Upper lobe of left lung (tissue), 6 donors: ENCODE data around the gene ADAT1. TPM values are rescaled to one million over a fixed set of nuclear protein-coding genes. Genes with fewer than 3 reads are reported as not detected.

Source experiments
- ATAC-seq, 2 donors: fragments of 200-7000 bp; cut with Tn5 transposase; one replicate each; pipeline ENCODE4 v1.9.1; 2022; ENCODE audit warnings: mild to moderate bottlenecking in 2 of 2, moderate library complexity in 2 of 2; ENCODE audit not compliant: low FRiP score in 2 of 2
- DNase-seq, 2 donors: peaks; one replicate each; pipeline ENCODE4 v3.0.0-alpha.2; 2019 to 2020
- H3K27ac ChIP-seq, 4 donors: fragments of 200-600 bp; sonication (generic); one replicate each; pipeline ENCODE4 v1.5.1; 2016 to 2019
- H3K27me3 ChIP-seq, 4 donors: fragments of 200-600 bp; sonication (generic); one replicate each; pipeline ENCODE4 v1.5.1; 2017 to 2019
- H3K36me3 ChIP-seq, 4 donors: fragments of 200-600 bp; sonication (generic); one replicate each; pipeline ENCODE4 v1.5.1; 2016 to 2019
- H3K4me1 ChIP-seq, 4 donors: fragments of 200-600 bp; sonication (generic); one replicate each; pipeline ENCODE4 v1.5.1; 2018 to 2019
- H3K4me3 ChIP-seq, 4 donors: fragments of 200-600 bp; sonication (generic); one replicate each; pipeline ENCODE4 v1.5.1; 2017 to 2019; ENCODE audit warnings: mild to moderate bottlenecking in 2 of 4, moderate library complexity in 1 of 4
- H3K9me3 ChIP-seq, 4 donors: fragments of 200-600 bp; sonication (generic); one replicate each; pipeline ENCODE4 v1.5.1; 2018 to 2019
- EP300 ChIP-seq, 4 donors: sonication (generic); formaldehyde crosslinking; IDR thresholded peaks; one replicate each; pipeline ENCODE4 v1.5.1; 2017; ENCODE audit warnings: antibody characterized with exemption in 4 of 4, control low read depth in 2 of 4
- POLR2A ChIP-seq, 4 donors: fragments of 450-650 bp; IDR thresholded peaks; one replicate each; pipeline ENCODE4 v1.5.1; 2016 to 2017; ENCODE audit warnings: antibody characterized with exemption in 4 of 4, mild to moderate bottlenecking in 2 of 4
- POLR2AphosphoS5 ChIP-seq, 2 donors: sonication (generic); formaldehyde crosslinking; IDR thresholded peaks; one replicate each; pipeline ENCODE4 v1.5.1; 2017; ENCODE audit warnings: antibody characterized with exemption in 2 of 2
- WGBS, 2 donors: methylation state at CpG; one replicate each; pipeline ENCODE4 v1.1.5; 2017 to 2018; 5-methylcytosine and 5-hydroxymethylcytosine counted together
- total RNA-seq, 6 donors: library from RNA; depleted of rRNA in 4 of 6; stranded (reverse); fragments of >200 nt in 4 of 6; gene quantifications; one replicate each; pipeline versions ENCODE4 v1.1.0 to v1.2.1, GENCODE V29; 2016 to 2021
- TF ChIP-seq, protein P1 (sequence below), 6 experiments: fragments of 450-650 bp in 4 of 6; fragments of 200-600 bp in 2 of 6; sonication (generic) in 2 of 6; IDR thresholded peaks; one replicate each; pipeline ENCODE4 v1.5.1; 2016 to 2019; ENCODE audit warnings: antibody characterized with exemption in 6 of 6
- donor health status: DM: no; HTN: no; CAD: no; lungs with moderate emphysema.
- donor health status: DM: no; HTN: yes; CAD: no; lungs with severe emphysema.

ADAT1 gene
- total RNA-seq, 6 donors from 2014 or later: 30.6 to 77.5 (median 46.7) TPM

- TF ChIP-seq POLR2A (IDR thresholded peaks at IDR 0.05): no peak
- TF ChIP-seq, protein P1, sequence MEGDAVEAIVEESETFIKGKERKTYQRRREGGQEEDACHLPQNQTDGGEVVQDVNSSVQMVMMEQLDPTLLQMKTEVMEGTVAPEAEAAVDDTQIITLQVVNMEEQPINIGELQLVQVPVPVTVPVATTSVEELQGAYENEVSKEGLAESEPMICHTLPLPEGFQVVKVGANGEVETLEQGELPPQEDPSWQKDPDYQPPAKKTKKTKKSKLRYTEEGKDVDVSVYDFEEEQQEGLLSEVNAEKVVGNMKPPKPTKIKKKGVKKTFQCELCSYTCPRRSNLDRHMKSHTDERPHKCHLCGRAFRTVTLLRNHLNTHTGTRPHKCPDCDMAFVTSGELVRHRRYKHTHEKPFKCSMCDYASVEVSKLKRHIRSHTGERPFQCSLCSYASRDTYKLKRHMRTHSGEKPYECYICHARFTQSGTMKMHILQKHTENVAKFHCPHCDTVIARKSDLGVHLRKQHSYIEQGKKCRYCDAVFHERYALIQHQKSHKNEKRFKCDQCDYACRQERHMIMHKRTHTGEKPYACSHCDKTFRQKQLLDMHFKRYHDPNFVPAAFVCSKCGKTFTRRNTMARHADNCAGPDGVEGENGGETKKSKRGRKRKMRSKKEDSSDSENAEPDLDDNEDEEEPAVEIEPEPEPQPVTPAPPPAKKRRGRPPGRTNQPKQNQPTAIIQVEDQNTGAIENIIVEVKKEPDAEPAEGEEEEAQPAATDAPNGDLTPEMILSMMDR (IDR thresholded peaks at IDR 0.05): no peak
- TF ChIP-seq POLR2AphosphoS5 (IDR thresholded peaks at IDR 0.05): no peak
- no peak for TF ChIP-seq EP300 (IDR thresholded peaks at IDR 0.05)
- WGBS, 2 donors: 96 to 99% methylated on average over 4 of the region's 4 CpGs
- peaks cover 31 to 62% (median 37%) of the 10 kb centered on the region in 4 donors for H3K36me3 ChIP-seq
Measured at GRCh38 chr16:75626806-75627205, 3.7 kb upstream of the ADAT1 start.

GRCh38 chr16:75624921-75625334 is 1.8 kb upstream of the ADAT1 start:
- 79 to 92% methylated on average over 4 of the region's 4 CpGs for WGBS, 2 donors
- no peak for DNase-seq
- Histone ChIP-seq H3K9me3 (no peaks in the 10 kb centered on the region), H3K4me1 (peaks cover 17 to 27% (median 23%) of the 10 kb centered on the region in 4 donors), H3K4me3 (no peak overlapping the region), H3K36me3 (peaks cover 14 to 43% (median 20%) of the 10 kb centered on the region in 4 donors), H3K27me3 (no peaks in the 10 kb centered on the region), H3K27ac (no peak overlapping the region)
- peak in 1 of 2 donors; percentile 27 for ATAC-seq
- TF ChIP-seq POLR2AphosphoS5 (IDR thresholded peaks at IDR 0.05): no peak
- TF ChIP-seq EP300 (IDR thresholded peaks at IDR 0.05): no peak
- TF ChIP-seq POLR2A (IDR thresholded peaks at IDR 0.05): no peak
- TF ChIP-seq, protein P1 (IDR thresholded peaks at IDR 0.05): no peak

More at GRCh38 chr16:75626806-75627205, 3.7 kb upstream of the ADAT1 start:
- Histone ChIP-seq H3K4me1 (peaks cover 14 to 19% (median 17%) of the 10 kb centered on the region in 4 donors), H3K9me3 (no peaks in the 10 kb centered on the region), H3K4me3 (no peak overlapping the region), H3K27ac (no peak overlapping the region), H3K27me3 (no peaks in the 10 kb centered on the region)
- no peak for DNase-seq
- ATAC-seq: no peak

- no peak for ATAC-seq
Measured at GRCh38 chr16:75621170-75621477, 2.0 kb downstream of the ADAT1 start.

DNA sequence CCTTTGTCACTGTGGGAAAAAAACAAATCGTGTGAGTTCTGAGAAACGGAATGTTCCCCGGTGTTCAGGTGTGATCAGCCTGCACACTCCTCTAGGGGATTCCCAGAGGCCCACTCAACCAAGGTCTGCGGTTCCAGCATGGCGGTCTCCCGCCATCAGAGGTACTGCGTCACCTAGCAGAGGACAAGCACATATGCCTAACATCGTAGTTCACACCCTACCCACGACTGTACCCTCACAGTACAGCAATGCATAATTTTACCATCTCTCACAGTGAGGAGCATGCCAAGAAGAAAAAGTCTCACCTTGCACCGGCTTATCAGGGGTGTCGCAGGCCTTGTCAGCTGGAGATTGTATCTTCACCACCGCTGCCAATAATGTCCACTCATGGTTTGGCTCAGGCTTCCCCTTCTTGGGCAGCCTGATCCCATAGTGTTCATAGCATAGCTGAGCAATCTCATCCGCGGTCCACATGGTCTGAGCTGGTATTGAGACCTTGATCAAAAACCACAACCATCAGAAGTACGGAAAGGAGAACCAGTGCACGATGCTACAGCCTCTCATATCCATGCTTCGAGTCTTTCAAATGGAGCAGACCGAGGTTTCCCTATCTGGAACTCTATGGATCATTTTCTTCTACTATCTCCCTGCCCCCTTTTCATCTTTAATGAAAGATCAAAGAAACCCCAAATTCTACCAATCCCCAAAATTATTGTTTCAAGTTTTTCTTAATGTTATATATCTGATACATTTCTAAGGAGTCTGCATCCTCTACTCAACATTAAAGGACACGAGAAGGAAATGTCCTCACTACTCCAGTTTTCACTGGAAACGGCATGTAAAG is 2.5 kb downstream of the ADAT1 start:
- 83 to 90% methylated on average over 20 of the region's 20 CpGs for WGBS, 2 donors
- ATAC-seq: no peak
- Histone ChIP-seq H3K4me1 (peaks cover 9 to 23% (median 13%) of the 10 kb centered on the region in 4 donors), H3K36me3 (peaks cover 0 to 41% (median 34%) of the 10 kb centered on the region in 4 donors), H3K9me3 (no peaks in the 10 kb centered on the region), H3K4me3 (no peak overlapping the region), H3K27ac (no peak overlapping the region), H3K27me3 (no peaks in the 10 kb centered on the region)
- peak in 1 of 2 donors; percentile 23 for DNase-seq
- TF ChIP-seq EP300 (IDR thresholded peaks at IDR 0.05) (no peak), POLR2AphosphoS5 (IDR thresholded peaks at IDR 0.05) (no peak), POLR2A (IDR thresholded peaks at IDR 0.05) (no peak)
- TF ChIP-seq, protein P1 (IDR thresholded peaks at IDR 0.05): no peak

More at GRCh38 chr16:75621170-75621477, 2.0 kb downstream of the ADAT1 start:
- DNase-seq: no peak
- H3K4me3 ChIP-seq: no peak overlapping the region
- H3K27me3 ChIP-seq: no peaks in the 10 kb centered on the region
- no peaks in the 10 kb centered on the region for H3K9me3 ChIP-seq
- H3K27ac ChIP-seq: no peak overlapping the region
- H3K4me1 ChIP-seq: peaks cover 9 to 23% (median 13%) of the 10 kb centered on the region in 4 donors
- TF ChIP-seq, protein P1 (IDR thresholded peaks at IDR 0.05): no peak
- TF ChIP-seq POLR2A (IDR thresholded peaks at IDR 0.05): no peak
- TF ChIP-seq POLR2AphosphoS5 (IDR thresholded peaks at IDR 0.05): no peak
- TF ChIP-seq EP300 (IDR thresholded peaks at IDR 0.05): no peak
- 39 to 40% methylated on average over 2 of the region's 2 CpGs for WGBS, 2 donors
- peaks cover 0 to 40% (median 28%) of the 10 kb centered on the region in 4 donors for H3K36me3 ChIP-seq
